H9 (cell line): Measurements from ENCODE around the gene RPGR. TPM values are rescaled to one million over a fixed set of nuclear protein-coding genes. Genes with fewer than 3 reads are reported as not detected.

ENCODE experiments used
- DNase-seq: peaks from one replicate; pipeline ENCODE4 v3.0.0-alpha.2; 2017
- H2AFZ ChIP-seq: one replicate; pipeline ENCODE4 v1.6.1; 2013; ENCODE audit warnings: mild to moderate bottlenecking, low read length, control low read depth, moderate library complexity
- H2AK5ac ChIP-seq: 2 replicates; pipeline ENCODE4 v1.6.1; 2013; ENCODE audit warnings: low read length, control low read depth, mixed read lengths; ENCODE audit not compliant: insufficient read length
- H2BK120ac ChIP-seq: one replicate; pipeline ENCODE4 v1.6.1; 2013; ENCODE audit warnings: low read depth, mild to moderate bottlenecking, low read length, control low read depth, inconsistent platforms; ENCODE audit not compliant: poor library complexity, severe bottlenecking
- H2BK12ac ChIP-seq: 2 replicates; pipeline ENCODE4 v1.6.1; 2013; ENCODE audit warnings: low read length, control low read depth, mixed read lengths, low read depth; ENCODE audit not compliant: insufficient read length
- H2BK15ac ChIP-seq: 2 replicates; pipeline ENCODE4 v1.6.1; 2013; ENCODE audit warnings: low read depth, low read length, control low read depth
- H2BK20ac ChIP-seq: one replicate; pipeline ENCODE4 v1.6.1; 2013; ENCODE audit warnings: low read depth, mild to moderate bottlenecking, low read length, control low read depth, inconsistent platforms; ENCODE audit not compliant: poor library complexity, severe bottlenecking
- H2BK5ac ChIP-seq: 2 replicates; pipeline ENCODE4 v1.6.1; 2013; ENCODE audit warnings: low read length, control low read depth, mixed read lengths; ENCODE audit not compliant: insufficient read length
- H3K14ac ChIP-seq: 2 replicates; pipeline ENCODE4 v1.6.1; 2013; ENCODE audit warnings: low read length, control low read depth; ENCODE audit not compliant: insufficient read depth
- H3K18ac ChIP-seq: 2 replicates; pipeline ENCODE4 v1.6.1; 2013; ENCODE audit warnings: low read depth, mild to moderate bottlenecking, mixed read lengths, low read length, control low read depth; ENCODE audit not compliant: insufficient read length
- H3K23ac ChIP-seq: 2 replicates; pipeline ENCODE4 v1.6.1; 2013; ENCODE audit warnings: low read length, control low read depth, mixed read lengths, low read depth; ENCODE audit not compliant: insufficient read length
- H3K23me2 ChIP-seq: 2 replicates; pipeline ENCODE4 v1.6.1; 2013; ENCODE audit warnings: low read depth, mild to moderate bottlenecking, mixed read lengths, low read length, control low read depth; ENCODE audit not compliant: insufficient read length, poor library complexity, severe bottlenecking
- H3K27ac ChIP-seq: 2 replicates; pipeline ENCODE4 v1.5.1; 2013; ENCODE audit warnings: low read length, control low read depth, mixed read lengths, low read depth; ENCODE audit not compliant: insufficient read length
- H3K27me3 ChIP-seq: 2 replicates; pipeline ENCODE4 v1.6.1; 2013; ENCODE audit warnings: low read length, control low read depth, inconsistent platforms; ENCODE audit not compliant: insufficient read depth
- H3K4ac ChIP-seq: 2 replicates; pipeline ENCODE4 v1.6.1; 2013; ENCODE audit warnings: low read depth, mild to moderate bottlenecking, control low read depth, inconsistent platforms, low read length, moderate library complexity
- H3K4me1 ChIP-seq: 2 replicates; pipeline ENCODE4 v1.6.1; 2013; ENCODE audit warnings: low read length, control low read depth, inconsistent platforms; ENCODE audit not compliant: insufficient read depth
- H3K4me2 ChIP-seq: 2 replicates; pipeline ENCODE4 v1.6.1; 2013; ENCODE audit warnings: low read length, control low read depth, mixed read lengths; ENCODE audit not compliant: insufficient read length, insufficient read depth
- H3K56ac ChIP-seq: 2 replicates; pipeline ENCODE4 v1.6.1; 2013; ENCODE audit warnings: low read depth, mild to moderate bottlenecking, mixed read lengths, low read length, control low read depth; ENCODE audit not compliant: insufficient read length
- H3K79me1 ChIP-seq: 2 replicates; pipeline ENCODE4 v1.6.1; 2013; ENCODE audit warnings: low read depth, mild to moderate bottlenecking, moderate library complexity, low read length, control low read depth, inconsistent platforms; ENCODE audit not compliant: insufficient read depth, poor library complexity, severe bottlenecking
- H3K79me2 ChIP-seq: 2 replicates; pipeline ENCODE4 v1.6.1; 2013; ENCODE audit warnings: low read length, control low read depth, inconsistent platforms; ENCODE audit not compliant: insufficient read depth
- H3K9ac ChIP-seq: 2 replicates; pipeline ENCODE4 v1.6.1; 2013; ENCODE audit warnings: low read length, control low read depth, mixed read lengths; ENCODE audit not compliant: insufficient read length; ENCODE audit errors: extremely low read depth
- H3K9me3 ChIP-seq: one replicate; pipeline ENCODE4 v1.6.1; 2013; ENCODE audit warnings: low read depth, low read length, inconsistent platforms; ENCODE audit not compliant: control insufficient read depth
- H3T11ph ChIP-seq: one replicate; pipeline ENCODE4 v1.6.1; 2013; ENCODE audit warnings: mild to moderate bottlenecking, low read length, control low read depth, inconsistent platforms
- H4K20me1 ChIP-seq: one replicate; pipeline ENCODE4 v1.6.1; 2013; ENCODE audit not compliant: control insufficient read depth, insufficient read length, insufficient read depth
- H4K5ac ChIP-seq: 2 replicates; pipeline ENCODE4 v1.6.1; 2013; ENCODE audit warnings: low read depth, mild to moderate bottlenecking, mixed read lengths, low read length, control low read depth; ENCODE audit not compliant: insufficient read length
- H4K8ac ChIP-seq: replicated peaks from 2 replicates; pipeline ENCODE4 v1.6.1; 2013; ENCODE audit warnings: low read length, control low read depth, mixed read lengths, low read depth; ENCODE audit not compliant: insufficient read length
- H4K91ac ChIP-seq: 2 replicates; pipeline ENCODE4 v1.6.1; 2013; ENCODE audit warnings: low read depth, mild to moderate bottlenecking, moderate library complexity, mixed read lengths, low read length, control low read depth; ENCODE audit not compliant: insufficient read length
- H3K27ac Mint-ChIP-seq, 3 experiments: 2 replicates in 2 of 3; 3 replicates in 1 of 3; pipeline ENCODE4 v1.8.0; 2020 to 2021; ENCODE audit warnings: mixed read lengths in 3 of 3, mild to moderate bottlenecking in 1 of 3, moderate library complexity in 1 of 3
- H3K27me3 Mint-ChIP-seq: 2 replicates; pipeline ENCODE4 v1.8.0; 2021; ENCODE audit warnings: low read depth, mild to moderate bottlenecking, moderate library complexity, mixed read lengths
- H3K36me3 Mint-ChIP-seq, 3 experiments: 2 replicates in 2 of 3; 3 replicates in 1 of 3; pipeline ENCODE4 v1.8.0; 2020 to 2021; ENCODE audit warnings: low read depth in 3 of 3, mixed read lengths in 3 of 3; ENCODE audit not compliant: insufficient read depth in 1 of 3
- H3K4me1 Mint-ChIP-seq, 2 experiments: 2 replicates each; pipeline ENCODE4 v1.8.0; 2020; ENCODE audit warnings: mixed read lengths in 2 of 2
- H3K4me3 Mint-ChIP-seq, 2 experiments: 2 replicates in 1 of 2; 3 replicates in 1 of 2; pipeline ENCODE4 v1.8.0; 2020 to 2021; ENCODE audit warnings: mild to moderate bottlenecking in 2 of 2, mixed read lengths in 2 of 2, moderate library complexity in 1 of 2
- H3K9me3 Mint-ChIP-seq, 2 experiments: 2 replicates in 1 of 2; 3 replicates in 1 of 2; pipeline ENCODE4 v1.8.0; 2020; ENCODE audit warnings: mild to moderate bottlenecking in 2 of 2, mixed read lengths in 2 of 2, moderate library complexity in 1 of 2
- CTCF ChIP-seq: fragments of 200-600 bp; sonication (generic); conservative IDR thresholded peaks from 3 replicates; pipeline ENCODE4 v1.8.0; 2021; ENCODE audit warnings: antibody characterized with exemption, mild to moderate bottlenecking
- WGBS: extraction: QIAGEN DNeasy Blood & Tissue Kit; methylation state at CpG from one replicate; pipeline ENCODE4 v1.1.7; 2013; ENCODE audit warnings: missing lambda C conversion rate, low lambda C conversion rate, mixed read lengths; ENCODE audit not compliant: insufficient read length; ENCODE audit errors: extremely low coverage; 5-methylcytosine and 5-hydroxymethylcytosine counted together
- total RNA-seq: library from RNA; stranded (reverse); gene quantifications from 2 replicates; pipeline ENCODE4 v1.2.1, GENCODE V29; 2021

The RPGR gene
- total RNA-seq, 1 experiment from 2014 or later: 7.3 TPM

GRCh38 chrX:38278682-38279081 lies 48.6 kb downstream of the RPGR start:
- Histone ChIP-seq H3K23me2 (no peaks in the 10 kb centered on the region), H3K79me2 (no peaks in the 10 kb centered on the region), H3K27me3 (no peaks in the 10 kb centered on the region), H3K27ac (no peak overlapping the region), H3K18ac (no peak overlapping the region), H3K23ac (no peak overlapping the region), H3K4ac (no peak overlapping the region), H3K4me1 (no peaks in the 10 kb centered on the region), H3K79me1 (no peaks in the 10 kb centered on the region), H2BK15ac (no peak overlapping the region), H3K56ac (no peak overlapping the region), H2AK5ac (no peak overlapping the region), H3K9ac (no peak overlapping the region), H3T11ph (no peak overlapping the region), H4K20me1 (no peaks in the 10 kb centered on the region), H3K14ac (no peak overlapping the region), H4K91ac (no peak overlapping the region), H3K4me2 (no peak overlapping the region), H2BK12ac (no peak overlapping the region), H4K5ac (no peak overlapping the region), H4K8ac (no peak overlapping the region), H2BK5ac (no peak overlapping the region), H3K9me3 (no peaks in the 10 kb centered on the region), H2AFZ (no peak overlapping the region), H2BK120ac (no peak overlapping the region), H2BK20ac (no peak overlapping the region)
- no peak for TF ChIP-seq CTCF
- Mint-ChIP-seq H3K4me3 (no peak overlapping the region), H3K9me3 (peaks cover 41 to 54% of the 10 kb centered on the region in 2 experiments), H3K27me3 (no peaks in the 10 kb centered on the region; the same call in 1 of the 2 replicates), H3K4me1 (peaks cover 11 to 12% of the 10 kb centered on the region in 2 experiments), H3K36me3 (peaks cover 0 to 2% (median 0%) of the 10 kb centered on the region in 3 experiments; a peak in 1 of 7 replicates), H3K27ac (no peak overlapping the region)
- no CpG with 5 or more reads among the region's 1 CpG for WGBS
- no peak for DNase-seq
